Stimulated activated CD4-positive, alpha-beta T cell treated with anti-CD3 and anti-CD28 coated beads, Interleukin-12 subunit alpha, Interleukin-12 subunit beta, amount 100 ng/mL, for 4 hours (primary cell): ENCODE measurements around the gene PVALB.

Source experiments
- DNase-seq: peaks from one replicate; pipeline ENCODE4 v3.0.0-alpha.2; 2020

PVALB gene

GRCh38 chr22:36770513-36771231, 46.2 kb downstream of the PVALB start:
- no peak for DNase-seq

GRCh38 chr22:36769541-36770512, 47.0 kb downstream of the PVALB start:
- DNase-seq = no peak

DNA sequence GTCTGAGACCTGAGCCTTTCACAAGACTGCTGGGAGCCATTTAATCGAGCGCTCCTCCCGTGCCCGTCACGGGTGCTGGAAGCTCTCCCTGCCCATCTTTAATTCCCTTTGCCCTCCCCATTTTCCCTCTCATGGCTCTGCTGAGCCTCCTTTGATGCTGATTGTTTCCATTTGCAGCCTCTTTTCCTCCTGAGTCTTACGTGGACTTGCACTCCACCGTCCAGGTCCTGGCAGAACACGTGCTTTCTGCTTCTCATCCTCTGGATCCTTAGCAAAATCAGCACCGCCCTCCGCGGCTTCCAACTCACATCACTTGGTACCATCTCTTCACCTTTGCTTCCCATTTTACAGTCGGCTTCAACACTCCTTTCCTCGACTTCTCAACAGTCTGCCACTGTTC, 48.2 kb downstream of the PVALB start:
- DNase-seq = no peak

DNA sequence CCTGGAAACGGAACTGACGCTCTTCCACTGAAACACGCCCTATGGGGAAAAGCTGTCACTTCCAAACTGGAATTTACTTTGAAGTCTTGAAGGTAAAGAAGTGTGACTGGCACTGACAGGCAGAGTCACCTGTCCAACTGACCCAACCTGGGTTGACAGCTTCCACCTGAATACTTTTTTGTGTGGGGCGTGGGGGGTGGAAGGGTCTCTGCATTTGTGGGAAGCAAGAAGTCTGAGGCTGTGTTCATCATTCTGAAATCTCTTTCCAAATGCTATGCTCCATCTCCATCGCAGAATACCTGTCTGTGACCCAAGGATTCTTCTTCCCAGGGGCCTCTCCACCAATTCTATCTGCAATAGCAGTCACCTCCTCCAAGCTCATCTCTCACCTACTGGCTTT, 48.7 kb downstream of the PVALB start:
- DNase-seq = no peak

GRCh38 chr22:36767035-36767775, 49.6 kb downstream of the PVALB start:
- DNase-seq = no peak

- DNase-seq = no peak
These were observed 50.8 kb downstream of the PVALB start for GRCh38 chr22:36765943-36766450.

- DNase-seq = no peak
These were observed 51.5 kb downstream of the PVALB start for GRCh38 chr22:36765131-36765942.

DNA sequence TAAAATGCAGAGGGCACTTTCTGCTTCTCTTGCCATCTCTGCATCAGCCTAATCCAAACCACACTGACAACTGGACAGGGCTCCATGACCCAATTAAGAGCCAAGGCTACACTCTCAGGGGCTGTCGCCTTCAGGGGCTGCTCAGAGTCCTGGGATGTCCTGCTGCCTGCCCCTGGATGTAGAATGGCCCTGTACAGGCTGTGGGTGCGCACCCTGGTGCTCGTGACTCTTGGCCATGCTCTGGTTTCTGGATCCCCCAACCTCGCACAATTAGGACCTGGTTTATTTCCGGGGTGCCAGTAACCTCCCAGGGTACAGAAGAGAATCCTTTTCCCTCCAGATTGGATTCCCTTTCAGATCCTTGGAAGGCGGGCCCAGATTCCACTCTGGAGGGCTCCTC, 52.2 kb downstream of the PVALB start:
- no peak for DNase-seq

DNA sequence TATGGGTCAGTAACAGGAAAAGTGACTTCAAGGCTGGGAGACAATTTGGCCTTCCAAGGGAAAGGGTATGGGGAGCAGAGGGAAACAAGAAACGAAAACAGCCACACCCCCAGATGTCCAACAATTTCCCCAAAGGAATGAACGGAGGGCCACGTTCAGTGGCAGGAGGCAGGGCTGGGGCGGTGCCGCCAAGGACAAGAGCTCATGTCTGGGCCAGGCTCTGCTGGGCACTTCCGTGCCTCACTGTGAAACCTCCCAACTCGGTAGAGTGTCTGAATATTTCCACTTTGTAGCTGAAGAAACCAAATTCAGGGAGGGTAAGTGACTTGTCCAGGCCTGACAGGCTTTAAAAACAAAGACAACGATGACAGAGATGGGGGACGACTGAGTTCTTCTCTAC, 52.8 kb downstream of the PVALB start:
- DNase-seq = no peak

GRCh38 chr22:36763576-36763975, 53.3 kb downstream of the PVALB start:
- DNase-seq = no peak

GRCh38 chr22:36762687-36763260, 54.1 kb downstream of the PVALB start:
- DNase-seq = no peak

DNA sequence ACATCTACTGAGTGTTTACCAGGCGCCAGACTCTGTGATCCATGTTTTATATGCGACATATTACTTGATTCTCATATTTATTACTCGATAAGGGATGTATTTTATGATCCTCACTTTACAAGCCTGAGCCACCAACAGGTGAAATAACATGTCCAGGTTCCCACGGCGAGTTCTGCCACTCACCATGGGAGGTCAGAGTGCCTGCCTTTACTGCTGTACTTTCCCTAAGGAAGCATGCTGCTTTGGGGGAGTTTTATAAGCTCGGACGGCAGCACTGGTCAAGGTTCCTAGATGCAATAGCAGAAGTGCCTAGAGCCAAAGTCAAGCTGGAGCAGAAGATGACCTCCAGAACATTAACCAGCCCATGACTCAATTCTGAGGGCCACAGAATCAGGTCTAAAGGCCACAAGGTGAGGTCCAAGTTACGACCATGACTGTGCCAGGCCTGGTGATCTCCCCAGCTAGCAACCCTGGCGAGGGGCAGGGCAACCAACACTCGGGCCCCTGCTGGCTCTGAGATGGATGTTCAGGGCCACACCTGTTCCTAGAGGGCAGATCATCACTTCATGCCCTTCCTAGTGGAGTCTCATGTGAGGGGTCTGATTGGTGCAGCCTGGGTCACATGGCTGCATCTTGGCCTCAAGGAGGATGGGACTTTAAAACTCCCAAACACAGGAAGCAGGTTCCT, 55.1 kb downstream of the PVALB start:
- no peak for DNase-seq

GRCh38 chr22:36760786-36761185, 56.0 kb downstream of the PVALB start:
- no peak for DNase-seq

GRCh38 chr22:36759481-36760159, 57.2 kb downstream of the PVALB start:
- DNase-seq = no peak

- no peak for DNase-seq
These were observed 58.0 kb downstream of the PVALB start for GRCh38 chr22:36758792-36759271.

DNA sequence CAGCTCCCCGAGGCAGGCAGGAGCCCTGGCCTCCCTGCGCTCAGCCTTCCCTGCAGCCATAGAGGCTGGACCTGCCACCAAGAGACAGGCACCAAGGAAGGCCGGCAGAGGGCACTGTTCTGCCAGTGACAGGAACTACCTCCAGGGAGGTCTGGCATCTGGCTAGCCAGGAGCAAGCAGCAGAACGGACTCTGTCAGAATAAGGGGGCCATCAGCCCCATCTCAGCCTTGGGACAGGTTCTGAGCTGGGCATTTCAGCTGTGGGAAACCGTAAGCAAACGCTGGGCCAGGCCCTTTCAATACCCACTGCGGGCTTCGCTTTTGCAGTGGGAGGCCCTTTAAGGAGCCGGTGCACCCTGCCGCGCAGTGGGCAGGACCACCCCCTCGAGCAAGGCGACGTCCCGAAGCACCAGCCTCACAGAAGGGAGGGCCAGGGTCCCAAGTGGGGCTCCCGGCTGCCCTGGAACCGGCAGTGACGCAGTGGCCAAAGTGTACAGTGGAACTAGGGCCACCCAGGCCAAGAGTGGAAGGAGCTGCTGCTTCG, 59.1 kb downstream of the PVALB start:
- DNase-seq = peak; percentile 73

DNA sequence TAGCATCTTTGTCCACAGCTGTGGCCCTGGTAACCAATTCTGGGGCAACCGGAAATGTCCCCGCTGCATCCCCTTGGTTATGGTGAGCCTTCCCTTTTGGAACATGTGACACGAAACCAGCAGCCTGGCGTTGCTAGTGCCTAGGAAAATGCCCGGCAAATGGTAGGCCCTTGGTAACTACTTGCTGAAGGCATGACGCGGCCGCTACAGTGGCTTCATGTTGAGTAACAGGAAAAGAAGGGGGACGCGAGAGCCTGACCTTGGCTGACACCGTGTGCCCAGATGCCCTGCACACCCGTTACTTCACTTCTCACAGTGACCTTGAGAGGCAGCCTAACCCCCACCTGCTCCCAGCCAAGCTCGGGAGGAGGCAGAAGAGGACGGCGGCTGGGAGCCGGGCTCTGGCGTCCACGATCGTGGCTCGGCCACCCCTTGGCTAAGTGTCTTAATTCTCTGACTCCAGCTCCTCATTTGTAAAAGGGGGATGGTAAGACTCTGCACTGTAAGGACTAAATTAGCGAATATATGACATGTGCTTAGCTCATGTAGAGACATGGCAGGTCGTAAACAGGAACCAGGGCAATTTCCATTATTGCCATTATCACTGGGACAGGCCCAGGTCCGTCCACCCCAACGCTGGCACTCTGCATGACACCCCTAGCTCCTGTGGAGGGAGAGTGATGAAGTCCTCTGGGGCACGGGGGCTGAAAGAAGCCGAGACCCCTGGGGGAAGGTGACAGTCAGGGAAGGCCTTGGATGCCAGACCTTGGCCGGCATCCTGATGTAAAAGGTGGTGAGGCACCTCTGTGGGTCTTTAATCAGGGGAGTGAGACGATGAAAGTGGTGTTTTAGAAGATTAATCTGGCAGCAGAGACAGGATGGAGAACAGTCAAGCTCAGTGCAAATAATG, 59.8 kb downstream of the PVALB start:
- DNase-seq = no peak

DNA sequence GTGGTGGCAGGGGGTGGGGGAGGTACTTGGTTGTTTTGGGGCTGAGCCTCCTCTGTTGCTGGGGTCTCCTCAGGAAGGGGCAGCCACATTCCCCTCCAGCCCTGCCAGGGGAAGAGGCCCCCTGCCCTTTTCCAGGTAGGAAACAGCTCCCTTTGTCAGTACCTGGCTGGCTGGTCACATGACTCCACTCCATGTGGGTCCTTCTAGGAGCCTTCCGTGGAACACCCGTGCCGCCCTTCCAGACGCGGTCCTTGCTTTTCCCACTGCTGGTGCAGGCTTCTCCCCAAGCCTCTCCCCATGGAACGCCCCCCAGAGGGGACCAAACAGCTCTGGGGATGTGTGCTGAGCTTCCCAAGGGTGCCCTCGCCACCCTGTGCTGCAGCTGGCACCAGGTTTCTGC, 60.8 kb downstream of the PVALB start:
- DNase-seq = no peak

DNA sequence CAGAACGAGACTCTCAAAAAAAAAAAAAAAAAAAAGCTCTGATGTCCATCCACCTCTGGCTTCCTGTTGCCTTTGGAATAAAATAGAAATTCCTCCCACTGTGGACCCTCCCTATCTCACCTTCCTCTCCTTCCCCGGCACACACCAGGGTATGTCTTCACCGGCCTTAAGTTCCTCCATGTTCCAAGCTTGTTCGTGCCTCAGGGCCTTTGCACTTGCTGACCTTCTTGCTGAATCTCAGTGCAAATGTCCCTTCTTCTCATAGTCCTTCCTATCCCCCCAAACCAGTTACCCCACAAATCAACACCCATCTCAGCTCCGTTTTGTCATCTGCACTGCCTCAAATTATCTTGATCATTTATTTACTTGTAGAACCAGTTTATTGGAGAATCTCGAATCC, 61.5 kb downstream of the PVALB start:
- no peak for DNase-seq
